BJ (cell line): ENCODE data around the gene PROX2. TPM values are rescaled to one million over a fixed set of nuclear protein-coding genes. Genes with fewer than 3 reads are reported as not detected.

ENCODE experiments used
- CTCF ChIA-PET: fragments of 350-600 bp; formaldehyde crosslinking; extraction: SDS; loops from one replicate; lab custom pipeline; 2021; ENCODE audit warnings: antibody characterized with exemption, inconsistent platforms; lab: Yijun Ruan, JAX
- POLR2A ChIA-PET: fragments of 300-600 bp; sonication (Branson Sonifier 250); formaldehyde crosslinking; extraction: SDS; loops from one replicate; lab custom pipeline; 2021; ENCODE audit warnings: antibody characterized with exemption; lab: Charles Lee
- DNase-seq: peaks from one replicate; pipeline ENCODE4 v3.0.0-alpha.2; 2011; ENCODE audit warnings: low read depth
- H3K27me3 ChIP-seq: 2 replicates; pipeline ENCODE4 v1.6.0; 2011; ENCODE audit warnings: low read length; ENCODE audit not compliant: control insufficient read depth, insufficient read depth
- H3K36me3 ChIP-seq: 2 replicates; pipeline ENCODE4 v1.5.1; 2011; ENCODE audit warnings: low read length; ENCODE audit not compliant: control insufficient read depth, insufficient read depth
- H3K4me3 ChIP-seq: 2 replicates; pipeline ENCODE4 v1.5.1; 2011; ENCODE audit warnings: low read depth, mild to moderate bottlenecking, control low read depth, low read length
- polyA minus RNA-seq: library from RNA; depleted of rRNA, polyadenylated mRNA; stranded (reverse); fragments of >200 nt; gene quantifications from 2 replicates; pipeline ENCODE4 v1.2.3, GENCODE V29; 2011; rRNA and poly(A)+ RNA removed
- polyA plus RNA-seq: library from polyadenylated mRNA; depleted of rRNA; stranded (reverse); fragments of >200 nt; gene quantifications from 2 replicates; pipeline ENCODE4 v1.2.3, GENCODE V29; 2011; rRNA removed
- TF ChIP-seq, protein P1 (sequence below): IDR thresholded peaks from 2 replicates; pipeline ENCODE4 v1.5.1; 2011; ENCODE audit warnings: low read depth, mild to moderate bottlenecking, control low read depth, inconsistent platforms, low read length, moderate library complexity; ENCODE audit not compliant: insufficient read depth

The PROX2 gene
- not detected in 2 replicates for polyA plus RNA-seq
- polyA minus RNA-seq = not detected in 2 replicates

DNA sequence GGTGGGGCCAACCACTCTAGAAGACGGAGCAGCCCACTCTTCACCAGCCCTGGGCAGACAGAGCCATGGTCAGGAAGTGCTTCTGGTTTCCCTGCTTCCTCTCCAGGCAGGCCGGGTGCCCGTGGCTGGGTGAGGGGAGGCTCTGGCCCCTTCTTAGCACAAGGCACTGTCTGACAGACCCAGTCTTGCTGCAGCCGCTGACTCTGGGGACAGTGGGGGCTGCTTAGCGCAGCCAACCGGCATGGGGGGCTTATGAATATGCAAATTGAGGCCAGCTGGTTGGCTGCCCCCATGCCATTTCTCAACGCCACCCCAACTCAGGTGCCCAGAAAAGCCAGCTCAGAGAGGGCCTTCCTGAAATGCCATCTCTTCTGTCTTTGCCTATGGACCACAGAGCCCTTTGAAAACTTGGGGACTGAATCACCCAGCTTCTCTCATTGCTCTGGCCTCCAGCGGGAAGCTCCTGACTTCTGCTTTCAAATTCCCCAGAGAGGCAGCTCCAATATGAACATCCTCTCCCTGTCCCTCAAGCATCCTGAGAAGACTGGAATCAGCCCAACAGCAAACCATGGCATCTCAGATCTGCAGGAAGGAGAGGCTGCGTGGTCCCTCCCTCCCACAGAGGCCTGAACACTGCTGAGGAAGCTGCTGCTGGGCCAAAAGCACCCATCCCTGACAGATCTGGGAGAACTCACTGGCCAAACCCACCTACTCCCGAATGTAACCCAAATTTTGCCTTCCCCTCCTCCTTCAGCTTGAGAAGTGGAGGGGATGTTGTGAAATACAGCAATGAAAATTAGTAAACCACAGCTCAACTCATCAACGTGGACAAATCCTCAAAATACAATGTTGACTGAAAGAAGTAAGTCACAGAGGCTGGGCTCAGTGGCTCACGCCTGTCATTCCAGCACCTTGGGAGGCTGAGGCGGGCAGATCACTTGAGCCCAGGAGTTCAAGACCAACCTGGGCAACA lies at the start of gene PROX2:
PROX2 (minus strand) TSS at position 205 of the 973 bp plus-strand sequence. CDS start 12,311 bp downstream, outside the sequence.
- Histone ChIP-seq H3K27me3 (peaks cover 4% of the 10 kb centered on the region; the same call in 1 of the 2 replicates), H3K4me3 (no peak within 1 kb of the TSS), H3K36me3 (no peaks in the 10 kb centered on the region)
- no peak for DNase-seq
- ChIA-PET POLR2A (no interaction called here), CTCF (interaction anchor here (0.5 to 21.7 kb wide), 6 partner anchors 8 to 760 kb away, joined by 3 to 195 read pairs (median 4); no protein-coding TSS in a partner anchor)
- TF ChIP-seq, protein P1, sequence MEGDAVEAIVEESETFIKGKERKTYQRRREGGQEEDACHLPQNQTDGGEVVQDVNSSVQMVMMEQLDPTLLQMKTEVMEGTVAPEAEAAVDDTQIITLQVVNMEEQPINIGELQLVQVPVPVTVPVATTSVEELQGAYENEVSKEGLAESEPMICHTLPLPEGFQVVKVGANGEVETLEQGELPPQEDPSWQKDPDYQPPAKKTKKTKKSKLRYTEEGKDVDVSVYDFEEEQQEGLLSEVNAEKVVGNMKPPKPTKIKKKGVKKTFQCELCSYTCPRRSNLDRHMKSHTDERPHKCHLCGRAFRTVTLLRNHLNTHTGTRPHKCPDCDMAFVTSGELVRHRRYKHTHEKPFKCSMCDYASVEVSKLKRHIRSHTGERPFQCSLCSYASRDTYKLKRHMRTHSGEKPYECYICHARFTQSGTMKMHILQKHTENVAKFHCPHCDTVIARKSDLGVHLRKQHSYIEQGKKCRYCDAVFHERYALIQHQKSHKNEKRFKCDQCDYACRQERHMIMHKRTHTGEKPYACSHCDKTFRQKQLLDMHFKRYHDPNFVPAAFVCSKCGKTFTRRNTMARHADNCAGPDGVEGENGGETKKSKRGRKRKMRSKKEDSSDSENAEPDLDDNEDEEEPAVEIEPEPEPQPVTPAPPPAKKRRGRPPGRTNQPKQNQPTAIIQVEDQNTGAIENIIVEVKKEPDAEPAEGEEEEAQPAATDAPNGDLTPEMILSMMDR = no peak

DNA sequence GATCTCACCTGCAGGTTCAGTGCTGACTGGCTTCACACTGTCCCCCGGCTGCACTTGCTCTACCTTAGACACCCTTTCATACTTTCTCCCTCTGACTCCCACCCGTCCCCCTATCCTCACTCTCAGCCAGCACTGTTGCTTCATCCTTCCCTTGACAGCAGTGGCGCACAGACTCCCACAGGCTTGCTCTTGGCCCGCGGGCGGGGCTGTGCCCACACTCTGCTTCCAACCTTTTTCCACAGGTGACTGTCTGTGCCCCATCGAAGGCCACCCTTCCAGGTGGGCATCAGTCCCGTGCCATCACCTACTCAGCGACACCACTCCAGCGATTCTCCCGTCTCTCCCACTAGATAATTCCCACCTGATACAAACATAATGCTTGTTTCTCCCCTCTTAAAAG lies 48.1 kb upstream of the PROX2 start:
- Histone ChIP-seq H3K4me3 (no peak overlapping the region), H3K36me3 (no peaks in the 10 kb centered on the region), H3K27me3 (peaks cover 2% of the 10 kb centered on the region)
- TF ChIP-seq, protein P1 = no peak
- no peak for DNase-seq
- ChIA-PET CTCF (interaction anchor here (2.0 to 2.5 kb wide), 2 partner anchors 18 to 20 kb away, joined by 5 to 11 read pairs; no protein-coding TSS in a partner anchor), POLR2A (no interaction called here)

GRCh38 chr14:74922752-74923401 lies 46.9 kb upstream of the PROX2 start, which contains the start of gene RPS6KL1:
RPS6KL1 (minus strand) TSS chr14:74923260; CDS start chr14:74921541, 1,719 bp downstream.
- ChIA-PET POLR2A (interaction anchor here (0.6 to 0.7 kb wide), 2 partner anchors 16 to 147 kb away, joined by 3 to 7 read pairs; no protein-coding TSS in a partner anchor), CTCF (interaction anchor here (0.8 to 2.6 kb wide), 8 partner anchors 11 to 178 kb away, joined by 3 to 23 read pairs (median 4); no protein-coding TSS in a partner anchor)
- Histone ChIP-seq H3K36me3 (no peaks in the 10 kb centered on the region), H3K27me3 (peaks cover 2% of the 10 kb centered on the region), H3K4me3 (peak within 1 kb of the TSS; percentile 48)
- TF ChIP-seq, protein P1 = no peak
- DNase-seq = no peak

DNA sequence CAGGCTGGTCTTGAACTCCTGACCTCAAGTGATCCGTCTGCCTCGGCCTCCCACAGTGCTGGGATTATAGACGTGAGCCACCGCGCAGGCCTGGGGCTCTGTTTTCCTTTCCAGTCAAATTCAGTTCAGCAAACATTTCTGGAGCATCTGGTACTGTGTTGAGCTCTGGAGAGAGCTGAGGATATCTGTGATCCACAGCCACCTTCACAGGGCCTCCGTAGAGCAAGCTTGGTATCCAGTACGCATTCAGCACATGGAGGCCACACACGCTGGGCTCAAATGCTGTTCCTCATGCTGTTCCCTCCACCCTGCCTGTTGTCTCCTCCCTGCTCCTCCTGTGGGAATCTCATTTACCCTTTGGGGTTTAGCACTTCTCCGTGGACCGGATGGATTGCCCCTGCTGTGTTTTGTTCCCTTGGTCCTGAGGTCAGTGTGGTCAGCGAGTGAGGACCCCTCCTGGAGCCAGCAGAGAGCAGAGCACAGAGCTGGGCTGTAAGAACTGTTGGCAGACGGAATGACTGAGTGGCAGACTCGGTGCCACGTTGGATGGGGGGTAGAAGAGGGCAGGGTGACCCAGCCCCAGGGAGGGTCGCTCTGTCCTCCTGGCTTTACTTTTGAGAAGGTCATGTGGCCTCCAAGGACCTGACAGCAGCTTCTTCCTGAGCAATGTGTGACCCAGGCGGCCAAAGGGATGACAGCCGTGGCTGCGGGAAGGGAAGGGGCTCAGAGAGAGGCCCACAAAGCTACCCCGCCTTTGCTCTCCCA lies 46.2 kb upstream of the PROX2 start:
- no peak overlapping the region; the same call in 1 of the 2 replicates for H3K4me3 ChIP-seq
- TF ChIP-seq, protein P1 = no peak
- no peak for DNase-seq
- ChIA-PET CTCF (interaction anchor here (0.8 to 2.6 kb wide), 6 partner anchors 11 to 166 kb away, joined by 3 to 23 read pairs (median 4); no protein-coding TSS in a partner anchor), POLR2A (interaction anchor here (0.7 kb wide), 1 partner anchor 17 kb away, joined by 3 read pairs; no protein-coding TSS in a partner anchor)
- H3K36me3 ChIP-seq = no peaks in the 10 kb centered on the region
- H3K27me3 ChIP-seq = no peaks in the 10 kb centered on the region; the same call in 1 of the 2 replicates
